GM15510 (cell line): ENCODE results near the gene CCDC88A.

Source experiments
- POLR2A ChIP-seq: IDR thresholded peaks from 3 replicates; pipeline ENCODE4 v1.6.1; 2011; ENCODE audit warnings: borderline replicate concordance; ENCODE audit not compliant: insufficient read length; ENCODE audit errors: extremely low read depth

CCDC88A gene

GRCh38 chr2:55302241-55302640 lies 117.4 kb downstream of the CCDC88A start:
- TF ChIP-seq POLR2A, result no peak

GRCh38 chr2:55301277-55301676 lies 118.4 kb downstream of the CCDC88A start:
- TF ChIP-seq POLR2A, result no peak

GRCh38 chr2:55296393-55296792 lies 123.3 kb downstream of the CCDC88A start:
- TF ChIP-seq POLR2A, result no peak

GRCh38 chr2:55283083-55283482 lies 136.6 kb downstream of the CCDC88A start:
- no peak for TF ChIP-seq POLR2A

GRCh38 chr2:55282110-55282917 lies 137.3 kb downstream of the CCDC88A start:
- TF ChIP-seq POLR2A, result peak; percentile 91

GRCh38 chr2:55277310-55277709 lies 142.3 kb downstream of the CCDC88A start:
- TF ChIP-seq POLR2A, result no peak

- TF ChIP-seq POLR2A, result no peak
Measured at GRCh38 chr2:55269645-55269990, 150.0 kb downstream of the CCDC88A start.

GRCh38 chr2:55268907-55269644 lies 150.6 kb downstream of the CCDC88A start, which contains the start of gene MTIF2:
TSS of gene MTIF2 (minus strand) at chr2:55269231. CDS start at chr2:55263858, 5,373 bp downstream.
- TF ChIP-seq POLR2A, result peak; percentile 95

- no peak for TF ChIP-seq POLR2A
Measured at GRCh38 chr2:55268288-55268906, 151.3 kb downstream of the CCDC88A start.

- no peak for TF ChIP-seq POLR2A
Measured at GRCh38 chr2:55252832-55253231, 166.8 kb downstream of the CCDC88A start.

GRCh38 chr2:55247025-55247424 lies 172.6 kb downstream of the CCDC88A start:
- TF ChIP-seq POLR2A, result no peak

GRCh38 chr2:55245411-55245810 lies 174.2 kb downstream of the CCDC88A start:
- TF ChIP-seq POLR2A, result no peak

- TF ChIP-seq POLR2A, result no peak
Measured at GRCh38 chr2:55242617-55243016, 177.0 kb downstream of the CCDC88A start.

GRCh38 chr2:55239656-55240222 lies 179.9 kb downstream of the CCDC88A start:
- no peak for TF ChIP-seq POLR2A
